ENCODE data around the gene RPS4Y2. TPM values are rescaled to one million over a fixed set of nuclear protein-coding genes. Genes with fewer than 3 reads are reported as not detected.

Gene RPS4Y2
- not detected for polyA plus RNA-seq

DNA sequence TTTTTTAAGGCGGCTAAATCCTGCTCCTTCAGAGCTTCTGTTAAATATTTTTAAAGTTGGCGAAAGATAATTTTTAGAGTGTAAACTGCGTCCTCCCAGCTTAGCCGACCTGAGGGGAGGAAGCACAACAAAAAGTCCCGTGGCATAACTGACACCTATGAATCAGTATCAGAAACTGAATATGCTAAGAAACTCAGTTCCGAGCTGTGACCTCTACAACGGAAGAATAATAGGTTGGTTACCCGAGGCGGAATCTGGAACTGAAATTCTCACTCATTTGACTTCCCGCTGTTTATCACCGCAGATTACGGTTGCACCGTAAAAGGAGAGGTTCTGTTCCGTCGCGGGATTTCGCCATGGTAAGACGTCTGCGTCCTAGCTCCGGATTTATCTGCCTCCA is at the start of gene RPS4Y2:
TSS of gene RPS4Y2 (plus strand) at position 301 of the 400 bp plus-strand sequence. CDS start at position 357, 56 bp downstream.
- Mint-ChIP-seq H3K9me3 (no peaks in the 10 kb centered on the region), H3K27ac (no peak within 1 kb of the TSS), H3K4me1 (no peaks in the 10 kb centered on the region), H3K27me3 (ENCODE audit: low read depth in 3 of 3) (no peaks in the 10 kb centered on the region), H3K36me3 (no peaks in the 10 kb centered on the region), H3K4me3 (no peak within 1 kb of the TSS)
- DNase-seq = no peak

DNA sequence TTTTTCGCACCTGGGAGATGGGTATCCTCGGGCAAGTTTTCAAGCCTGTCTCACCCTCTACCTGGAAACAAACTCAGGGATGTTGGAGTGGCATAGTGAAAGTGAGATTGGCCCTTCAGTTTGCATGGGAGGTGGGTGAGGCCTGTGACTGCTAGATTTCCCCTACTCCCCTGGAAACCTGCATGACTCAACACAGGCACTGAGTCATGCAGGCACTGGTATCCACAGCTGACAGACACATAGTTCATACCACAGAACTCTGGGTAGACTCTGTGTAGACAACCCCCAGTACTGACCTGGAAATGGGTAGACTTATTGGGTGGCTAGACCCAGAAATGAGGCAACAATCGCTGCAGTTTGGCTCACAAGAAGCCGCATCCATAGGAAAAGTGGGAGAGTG is 41.5 kb upstream of the RPS4Y2 start:
- DNase-seq = no peak
- H3K4me3 Mint-ChIP-seq = no peak overlapping the region
- no peaks in the 10 kb centered on the region for H3K4me1 Mint-ChIP-seq
- H3K27me3 Mint-ChIP-seq (ENCODE audit: low read depth in 3 of 3) = peaks cover 0 to 2% (median 0%) of the 10 kb centered on the region in 3 donors
- peaks cover 0 to 5% (median 0%) of the 10 kb centered on the region in 6 donors for H3K9me3 Mint-ChIP-seq
- H3K36me3 Mint-ChIP-seq = no peaks in the 10 kb centered on the region
- no peak overlapping the region for H3K27ac Mint-ChIP-seq

DNA sequence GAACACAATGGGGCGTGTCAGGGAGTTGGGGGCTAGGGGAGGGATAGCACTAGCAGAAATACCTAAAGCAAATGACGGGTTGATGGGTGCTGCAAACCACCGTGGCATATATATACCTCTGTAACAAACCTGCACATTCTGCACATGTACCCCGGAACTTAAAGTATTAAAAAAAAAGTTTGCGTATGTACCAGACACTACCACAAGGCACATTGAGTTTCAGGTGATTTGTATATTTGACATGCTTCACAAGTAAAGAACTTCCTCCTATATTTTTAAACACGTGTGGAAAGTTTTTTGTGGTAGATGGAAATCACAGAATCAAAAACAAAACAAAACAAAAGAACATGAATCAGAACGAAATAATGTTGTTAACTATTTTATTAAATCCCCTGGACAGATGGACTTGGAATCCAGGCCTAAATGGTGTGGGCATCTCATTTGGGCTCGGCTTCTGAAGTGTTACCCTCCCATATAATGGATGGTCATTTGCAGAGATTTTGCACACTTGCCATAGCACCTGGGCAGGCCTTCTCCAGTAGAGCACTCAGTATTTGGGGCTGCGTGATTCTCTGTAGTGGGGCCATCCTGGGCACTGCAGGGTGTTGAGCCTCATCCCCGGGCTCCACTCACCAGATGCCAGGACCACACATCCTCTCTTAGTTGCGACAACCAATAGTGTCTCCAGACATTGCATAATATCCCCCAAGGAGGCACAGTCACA is 29.6 kb upstream of the RPS4Y2 start:
- Mint-ChIP-seq H3K36me3 (no peaks in the 10 kb centered on the region), H3K4me1 (no peaks in the 10 kb centered on the region), H3K27me3 (ENCODE audit: low read depth in 3 of 3) (peaks cover 0 to 2% (median 0%) of the 10 kb centered on the region in 3 donors), H3K9me3 (no peaks in the 10 kb centered on the region), H3K27ac (no peak overlapping the region), H3K4me3 (no peak overlapping the region)
- no peak for DNase-seq

DNA sequence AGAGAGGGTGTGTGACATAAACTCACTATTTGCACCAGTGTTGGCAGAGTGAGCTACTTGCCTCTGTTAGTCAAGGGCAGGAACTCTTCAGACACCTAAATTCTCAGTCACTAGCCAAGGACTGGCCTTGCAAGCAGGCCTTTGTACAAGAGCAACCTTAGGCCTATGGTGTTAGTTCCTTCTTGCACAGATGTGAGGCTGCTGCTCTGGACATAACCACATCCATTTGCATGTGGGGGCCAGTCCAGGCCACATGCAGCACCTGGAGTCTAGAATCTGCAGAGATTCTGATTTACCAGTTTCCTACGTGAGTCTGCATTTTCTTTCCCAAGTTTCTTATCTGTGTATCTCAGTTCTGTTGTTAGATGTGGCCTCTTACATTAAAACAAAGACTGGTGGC is 20.7 kb upstream of the RPS4Y2 start:
- no peaks in the 10 kb centered on the region for H3K4me1 Mint-ChIP-seq
- no peaks in the 10 kb centered on the region for H3K9me3 Mint-ChIP-seq
- no peak for DNase-seq
- H3K4me3 Mint-ChIP-seq = no peak overlapping the region
- no peaks in the 10 kb centered on the region for H3K27me3 Mint-ChIP-seq (ENCODE audit: low read depth in 3 of 3)
- H3K27ac Mint-ChIP-seq = no peak overlapping the region
- no peaks in the 10 kb centered on the region for H3K36me3 Mint-ChIP-seq

DNA sequence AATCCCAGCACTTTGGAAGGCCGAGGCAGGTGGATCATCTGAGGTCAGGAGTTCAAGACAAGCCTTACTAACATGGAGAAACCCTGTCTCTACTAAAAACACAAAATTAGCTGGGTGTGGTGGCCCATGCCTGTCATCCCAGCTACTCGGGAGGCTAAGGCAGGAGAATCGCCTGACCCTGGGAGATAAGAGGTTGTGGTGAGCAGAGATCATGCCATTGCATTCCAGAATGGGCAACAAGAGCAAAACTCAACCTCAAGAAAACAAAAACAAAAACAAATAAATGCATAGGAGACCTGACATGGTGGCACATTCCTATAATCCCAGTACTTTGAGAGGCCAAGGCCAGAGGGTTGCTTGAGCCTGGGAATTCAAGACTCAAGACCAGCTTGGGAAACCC is 16.1 kb upstream of the RPS4Y2 start:
- Mint-ChIP-seq H3K27ac (no peak overlapping the region), H3K36me3 (no peaks in the 10 kb centered on the region), H3K4me3 (no peak overlapping the region), H3K27me3 (ENCODE audit: low read depth in 3 of 3) (no peaks in the 10 kb centered on the region), H3K9me3 (no peaks in the 10 kb centered on the region), H3K4me1 (no peaks in the 10 kb centered on the region)
- DNase-seq = no peak

DNA sequence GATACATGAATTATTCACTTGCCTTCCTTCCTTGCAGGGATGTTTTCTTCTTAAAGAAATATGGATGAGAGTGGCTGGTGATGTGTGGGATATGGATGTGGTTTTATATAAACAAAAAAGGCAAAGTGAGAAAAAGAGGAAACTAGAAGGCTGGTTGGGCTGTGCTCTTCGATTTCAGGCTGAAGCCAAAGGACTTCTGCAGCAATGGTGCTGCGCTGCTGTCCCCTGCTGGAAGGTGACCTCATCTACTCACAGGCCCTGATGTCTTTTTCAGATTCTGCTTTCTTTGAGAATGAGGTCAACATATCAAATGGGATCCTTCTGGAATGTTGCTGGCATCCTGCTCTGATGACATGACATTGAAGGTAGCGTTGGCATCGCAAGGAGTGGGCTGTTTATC is 15.3 kb upstream of the RPS4Y2 start:
- no peak for DNase-seq
- Mint-ChIP-seq H3K4me3 (no peak overlapping the region), H3K4me1 (no peaks in the 10 kb centered on the region), H3K9me3 (no peaks in the 10 kb centered on the region), H3K27me3 (ENCODE audit: low read depth in 3 of 3) (no peaks in the 10 kb centered on the region), H3K27ac (no peak overlapping the region), H3K36me3 (no peaks in the 10 kb centered on the region)

DNA sequence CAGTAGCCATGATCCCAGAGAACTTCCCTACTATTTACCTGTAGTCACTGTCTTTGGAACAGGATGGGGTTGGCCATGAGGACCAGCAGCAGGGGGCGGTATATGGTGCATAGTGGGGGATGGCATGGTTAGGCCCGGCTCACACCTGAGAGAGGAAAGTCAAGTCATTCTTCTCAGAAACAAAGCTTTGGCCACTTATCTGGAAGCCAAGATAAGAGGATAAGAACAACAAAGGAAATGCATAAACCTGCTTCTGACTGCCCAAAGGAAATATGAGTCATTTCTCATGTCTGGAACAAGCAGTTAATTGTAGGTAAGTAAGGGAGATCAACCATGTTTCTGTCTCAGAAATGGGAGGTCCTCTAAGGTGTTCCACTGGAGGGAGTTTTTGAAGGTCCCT is 10.8 kb upstream of the RPS4Y2 start:
- no peaks in the 10 kb centered on the region for H3K9me3 Mint-ChIP-seq
- no peaks in the 10 kb centered on the region for H3K27me3 Mint-ChIP-seq (ENCODE audit: low read depth in 3 of 3)
- no peaks in the 10 kb centered on the region for H3K36me3 Mint-ChIP-seq
- H3K4me1 Mint-ChIP-seq = no peaks in the 10 kb centered on the region
- no peak for DNase-seq
- no peak overlapping the region for H3K27ac Mint-ChIP-seq
- no peak overlapping the region for H3K4me3 Mint-ChIP-seq

DNA sequence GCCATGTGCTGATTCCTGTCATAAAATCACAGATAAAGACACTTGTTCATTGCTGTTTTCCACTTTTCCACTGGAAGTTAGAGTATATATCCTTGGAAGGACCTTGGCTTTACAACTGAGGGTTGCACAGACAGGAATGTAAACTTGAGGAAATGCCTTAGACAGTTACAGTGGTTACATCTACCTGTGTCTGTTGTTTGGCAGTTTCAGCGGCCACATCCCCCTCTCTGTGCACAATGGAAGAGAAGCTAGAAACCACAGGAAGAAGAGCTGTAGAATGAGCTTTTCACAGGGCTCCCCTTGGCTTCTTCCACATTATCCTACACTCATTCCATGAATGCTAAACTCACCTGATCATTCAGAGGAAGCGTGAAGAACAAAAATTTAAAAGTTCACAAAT is 9.0 kb upstream of the RPS4Y2 start:
- no peak overlapping the region for H3K4me3 Mint-ChIP-seq
- no peaks in the 10 kb centered on the region for H3K9me3 Mint-ChIP-seq
- H3K27ac Mint-ChIP-seq = no peak overlapping the region
- H3K27me3 Mint-ChIP-seq (ENCODE audit: low read depth in 3 of 3) = no peaks in the 10 kb centered on the region
- H3K4me1 Mint-ChIP-seq = no peaks in the 10 kb centered on the region
- H3K36me3 Mint-ChIP-seq = no peaks in the 10 kb centered on the region
- no peak for DNase-seq

DNA sequence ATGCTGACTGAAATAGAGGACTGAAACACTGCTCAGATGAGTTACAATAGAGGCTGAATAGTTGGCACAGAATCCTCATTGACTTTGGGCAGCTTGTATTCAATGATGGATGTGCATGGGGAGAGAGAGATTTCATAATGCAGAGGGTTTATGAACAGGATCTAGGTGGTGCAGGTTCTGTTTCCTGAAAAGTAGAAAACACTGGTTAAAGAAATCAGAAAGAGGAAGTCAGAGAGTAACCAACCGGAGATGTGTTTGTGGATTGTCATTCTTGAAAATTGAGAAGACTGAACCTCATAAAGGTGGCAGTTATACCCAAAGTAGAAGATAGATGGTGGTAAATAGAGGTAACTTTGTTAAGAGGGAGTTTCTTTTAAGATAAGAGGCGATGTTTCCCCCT is 8.0 kb downstream of the RPS4Y2 start:
- Mint-ChIP-seq H3K4me3 (peak overlapping the region in 1 of 5 donors; percentile 15), H3K27ac (no peak overlapping the region), H3K27me3 (ENCODE audit: low read depth in 3 of 3) (no peaks in the 10 kb centered on the region)

DNA sequence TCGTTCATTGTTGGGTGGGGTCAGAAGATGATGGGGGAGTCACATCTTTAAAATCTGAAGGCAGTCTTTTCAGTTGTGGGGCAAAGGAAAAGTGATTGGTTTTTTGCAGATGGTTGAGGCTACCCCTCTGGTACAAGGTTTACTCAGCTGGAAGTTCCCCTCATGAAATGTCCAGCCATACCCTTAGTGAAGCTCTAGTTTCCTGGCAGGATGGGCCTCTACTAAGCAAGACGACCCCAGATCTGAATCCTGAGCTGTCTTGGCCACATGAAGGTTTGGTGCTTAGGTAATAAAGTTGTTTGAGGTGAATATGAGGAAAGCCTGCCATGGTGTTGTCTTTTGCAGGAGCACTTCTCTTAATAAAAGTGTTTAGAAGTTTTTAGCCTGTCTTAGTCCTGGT is 9.2 kb downstream of the RPS4Y2 start:
- H3K4me3 Mint-ChIP-seq = no peak overlapping the region
- no peaks in the 10 kb centered on the region for H3K4me1 Mint-ChIP-seq
- H3K36me3 Mint-ChIP-seq = no peaks in the 10 kb centered on the region
- DNase-seq = no peak
- peaks cover 0 to 2% (median 0%) of the 10 kb centered on the region in 6 donors for H3K9me3 Mint-ChIP-seq
- no peaks in the 10 kb centered on the region for H3K27me3 Mint-ChIP-seq (ENCODE audit: low read depth in 3 of 3)
- H3K27ac Mint-ChIP-seq = no peak overlapping the region

More for the DNA sequence above, 8.0 kb downstream of the RPS4Y2 start:
- Mint-ChIP-seq H3K9me3 (peaks cover 0 to under 1% (median 0%) of the 10 kb centered on the region in 6 donors), H3K4me1 (no peaks in the 10 kb centered on the region), H3K36me3 (no peaks in the 10 kb centered on the region)
- no peak for DNase-seq

DNA sequence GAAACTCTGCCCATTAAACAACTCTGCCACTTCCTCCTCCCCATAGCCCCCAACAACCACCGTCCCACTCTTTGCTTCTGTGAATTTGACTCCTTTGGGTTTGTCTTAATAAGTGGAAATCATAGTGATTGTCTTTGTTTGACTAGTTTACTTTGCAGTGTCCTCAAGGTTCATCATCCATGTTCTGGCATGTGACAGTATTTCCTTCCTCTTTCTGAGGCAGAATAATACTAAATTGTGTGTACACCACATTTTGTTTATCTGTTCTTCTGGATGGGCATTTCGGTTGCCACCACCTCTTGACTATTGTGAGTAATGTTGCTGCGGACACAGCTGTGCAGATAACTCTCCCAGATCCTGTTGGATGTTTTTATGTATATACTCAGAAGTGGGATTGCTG is 14.8 kb downstream of the RPS4Y2 start:
- no peak for DNase-seq
- H3K4me3 Mint-ChIP-seq = no peak overlapping the region
- H3K27me3 Mint-ChIP-seq (ENCODE audit: low read depth in 3 of 3) = peaks cover 0 to 1% (median 0%) of the 10 kb centered on the region in 3 donors
- H3K27ac Mint-ChIP-seq = no peak overlapping the region
- peaks cover 0 to 2% (median 0%) of the 10 kb centered on the region in 6 donors for H3K9me3 Mint-ChIP-seq
- no peaks in the 10 kb centered on the region for H3K36me3 Mint-ChIP-seq
- no peaks in the 10 kb centered on the region for H3K4me1 Mint-ChIP-seq

DNA sequence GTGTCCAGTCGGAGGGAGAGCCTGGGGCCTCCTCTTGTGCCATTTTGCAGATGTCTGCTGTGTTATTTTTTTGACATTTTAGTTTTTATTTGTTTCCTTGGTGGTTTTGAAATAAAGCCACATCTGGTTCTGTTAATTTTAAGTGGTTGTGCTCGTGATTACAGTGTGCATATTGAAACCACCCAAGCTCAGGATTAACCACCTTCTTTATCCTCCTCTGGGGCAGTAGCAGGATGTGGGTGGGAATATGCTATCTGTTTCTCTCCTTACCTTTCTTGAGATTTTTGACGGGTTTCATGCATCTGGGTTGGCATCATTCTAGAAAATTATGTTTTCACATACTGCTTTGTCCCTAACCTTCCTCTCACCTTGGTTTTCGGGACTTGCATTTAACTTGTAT is 20.2 kb downstream of the RPS4Y2 start:
- no peak overlapping the region for H3K4me3 Mint-ChIP-seq
- DNase-seq = no peak
- H3K9me3 Mint-ChIP-seq = no peaks in the 10 kb centered on the region
- H3K27me3 Mint-ChIP-seq (ENCODE audit: low read depth in 3 of 3) = peaks cover 0 to 1% (median 0%) of the 10 kb centered on the region in 3 donors
- H3K27ac Mint-ChIP-seq = no peak overlapping the region
- no peaks in the 10 kb centered on the region for H3K36me3 Mint-ChIP-seq
- no peaks in the 10 kb centered on the region for H3K4me1 Mint-ChIP-seq

DNA sequence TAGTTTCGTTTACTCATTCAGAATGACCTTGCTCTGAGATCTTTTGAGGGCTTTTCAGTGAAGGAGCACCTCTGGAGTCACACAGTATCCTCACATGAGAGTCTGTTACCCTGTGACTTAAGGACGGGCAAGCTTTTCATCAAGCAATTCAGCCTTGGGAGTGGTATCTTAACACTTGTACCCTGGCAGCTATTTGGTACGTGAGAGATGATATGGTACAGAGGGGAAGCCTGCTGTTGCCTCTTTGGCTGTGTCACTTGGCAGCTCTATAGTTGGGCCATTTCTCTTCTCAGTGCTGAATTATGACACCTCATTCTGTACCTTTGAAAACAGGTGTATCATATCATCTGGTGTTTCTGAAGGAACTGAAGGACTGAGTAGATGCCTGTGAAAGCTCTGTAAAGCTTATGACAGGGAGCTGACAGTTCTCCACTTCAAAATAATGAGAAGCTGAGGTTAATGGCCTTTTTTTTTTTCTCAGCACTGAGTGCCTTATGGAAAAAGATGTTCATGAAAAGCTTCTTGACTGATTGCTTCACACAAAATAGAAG is 24.3 kb downstream of the RPS4Y2 start:
- Mint-ChIP-seq H3K9me3 (no peaks in the 10 kb centered on the region), H3K36me3 (no peaks in the 10 kb centered on the region), H3K4me3 (no peak overlapping the region), H3K27ac (no peak overlapping the region), H3K27me3 (ENCODE audit: low read depth in 3 of 3) (no peaks in the 10 kb centered on the region), H3K4me1 (no peaks in the 10 kb centered on the region)
- no peak for DNase-seq

DNA sequence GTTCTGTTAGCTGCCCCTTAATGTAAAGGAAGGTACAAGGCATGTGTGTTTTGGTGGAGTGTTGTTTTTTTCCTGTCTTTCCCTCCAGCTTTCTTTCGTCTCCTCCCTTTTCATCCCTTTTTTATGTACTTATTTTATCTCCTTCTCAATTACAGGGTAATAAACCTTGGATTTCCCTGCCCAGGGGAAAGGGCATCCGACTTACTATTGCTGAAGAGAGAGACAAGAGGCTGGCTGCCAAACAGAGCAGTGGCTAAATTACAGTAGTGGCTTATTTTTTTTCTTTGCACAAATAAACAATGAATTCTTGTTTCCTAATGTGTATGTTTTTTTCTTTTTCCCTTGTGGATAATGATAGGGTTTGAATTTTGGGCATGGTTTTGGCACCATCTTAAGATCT is 24.9 kb downstream of the RPS4Y2 start:
- DNase-seq = no peak
- Mint-ChIP-seq H3K9me3 (no peaks in the 10 kb centered on the region), H3K4me3 (no peak overlapping the region), H3K36me3 (no peaks in the 10 kb centered on the region), H3K27ac (no peak overlapping the region), H3K27me3 (ENCODE audit: low read depth in 3 of 3) (no peaks in the 10 kb centered on the region), H3K4me1 (no peaks in the 10 kb centered on the region)

DNA sequence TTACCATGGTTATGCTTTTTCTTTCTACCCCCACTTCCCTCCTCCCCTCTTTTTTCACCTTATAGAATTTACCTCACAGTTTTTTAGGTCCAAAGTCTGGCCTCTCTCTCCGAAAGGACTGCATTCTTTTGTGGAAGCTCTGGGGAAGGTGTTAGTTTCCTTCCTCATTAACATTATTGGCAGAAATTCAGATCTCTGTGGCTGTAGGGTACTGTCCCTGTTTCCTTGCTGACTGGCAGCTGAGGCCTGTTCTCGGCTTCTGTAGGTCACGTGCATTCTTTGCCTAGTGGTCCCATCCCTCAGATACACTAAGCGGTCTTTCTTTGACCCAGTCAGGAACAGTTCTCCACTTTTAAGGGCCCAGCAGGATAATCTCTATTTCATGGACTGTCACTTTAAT is 25.5 kb downstream of the RPS4Y2 start:
- no peaks in the 10 kb centered on the region for H3K9me3 Mint-ChIP-seq
- no peak overlapping the region for H3K27ac Mint-ChIP-seq
- DNase-seq = no peak
- H3K4me1 Mint-ChIP-seq = no peaks in the 10 kb centered on the region
- no peak overlapping the region for H3K4me3 Mint-ChIP-seq
- H3K36me3 Mint-ChIP-seq = no peaks in the 10 kb centered on the region
- H3K27me3 Mint-ChIP-seq (ENCODE audit: low read depth in 3 of 3) = no peaks in the 10 kb centered on the region

Measured in immature natural killer cell (primary cell).